ENCODE measurements around the gene COPS7A.

The COPS7A gene, protein sequence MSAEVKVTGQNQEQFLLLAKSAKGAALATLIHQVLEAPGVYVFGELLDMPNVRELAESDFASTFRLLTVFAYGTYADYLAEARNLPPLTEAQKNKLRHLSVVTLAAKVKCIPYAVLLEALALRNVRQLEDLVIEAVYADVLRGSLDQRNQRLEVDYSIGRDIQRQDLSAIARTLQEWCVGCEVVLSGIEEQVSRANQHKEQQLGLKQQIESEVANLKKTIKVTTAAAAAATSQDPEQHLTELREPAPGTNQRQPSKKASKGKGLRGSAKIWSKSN

DNA sequence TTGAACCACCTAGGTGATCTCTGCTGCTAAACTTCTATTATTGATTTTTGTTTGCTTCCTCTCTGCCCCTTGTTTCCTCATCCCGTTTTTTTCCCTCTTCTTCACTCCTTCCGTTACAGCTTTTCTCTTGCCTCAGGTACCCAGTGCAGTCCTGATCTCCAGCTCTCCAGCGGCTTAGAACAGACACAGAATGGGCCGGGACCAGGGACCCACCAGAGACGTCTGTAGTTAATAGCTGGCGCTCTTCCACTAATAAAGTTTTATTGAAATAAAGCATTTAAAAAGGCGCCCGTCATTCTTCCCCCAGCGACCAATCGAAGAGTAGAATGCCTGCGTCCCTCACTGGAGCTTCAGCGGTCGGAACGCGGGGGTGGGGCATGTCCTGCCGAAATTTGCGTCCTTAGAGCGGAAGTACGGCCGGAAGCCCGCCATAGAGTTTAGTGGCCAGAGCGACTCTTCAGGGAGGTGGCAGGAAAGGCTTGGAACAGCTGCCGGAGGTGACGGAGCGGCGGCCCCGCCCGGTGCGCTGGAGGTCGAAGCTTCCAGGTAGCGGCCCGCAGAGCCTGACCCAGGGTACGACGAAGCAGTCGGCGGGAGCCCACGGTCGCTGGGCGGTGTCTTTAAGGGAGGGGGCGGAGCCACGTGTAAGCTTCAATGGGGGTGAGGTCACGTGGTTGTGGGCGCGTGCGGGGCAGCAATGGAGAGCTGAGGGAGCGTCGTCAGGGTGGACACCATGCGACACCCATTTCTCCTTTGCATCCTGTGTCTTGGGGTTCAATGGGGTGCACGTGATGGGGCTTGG, at the start of gene COPS7A:
Gene COPS7A, plus strand, starts transcription at position 440 of the 802 bp plus-strand sequence. CDS start 611 bp downstream, outside the sequence.
- peak; percentile 99 for DNase-seq

- DNase-seq = no peak
Measured at GRCh38 chr12:6676962-6677361, 46.9 kb upstream of the COPS7A start.

DNA sequence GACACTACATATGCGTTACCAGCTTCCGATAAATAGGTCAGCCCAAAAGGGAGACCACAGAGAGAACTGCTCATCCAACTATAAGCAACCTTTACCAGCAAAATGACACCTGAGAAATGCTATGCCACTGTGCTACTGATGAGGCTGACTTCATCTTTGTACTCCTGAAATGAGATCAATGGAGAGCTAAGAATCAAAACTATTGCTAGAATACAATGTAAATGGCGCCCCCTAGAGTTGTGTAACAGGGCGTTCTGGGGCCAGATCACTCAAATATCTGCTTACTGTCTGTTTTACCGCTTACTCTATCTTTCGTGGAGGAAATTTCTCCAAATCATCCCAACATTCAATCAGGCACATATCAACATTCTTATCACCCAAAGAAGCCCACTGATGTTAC, 39.2 kb upstream of the COPS7A start:
- DNase-seq = peak; percentile 83

DNA sequence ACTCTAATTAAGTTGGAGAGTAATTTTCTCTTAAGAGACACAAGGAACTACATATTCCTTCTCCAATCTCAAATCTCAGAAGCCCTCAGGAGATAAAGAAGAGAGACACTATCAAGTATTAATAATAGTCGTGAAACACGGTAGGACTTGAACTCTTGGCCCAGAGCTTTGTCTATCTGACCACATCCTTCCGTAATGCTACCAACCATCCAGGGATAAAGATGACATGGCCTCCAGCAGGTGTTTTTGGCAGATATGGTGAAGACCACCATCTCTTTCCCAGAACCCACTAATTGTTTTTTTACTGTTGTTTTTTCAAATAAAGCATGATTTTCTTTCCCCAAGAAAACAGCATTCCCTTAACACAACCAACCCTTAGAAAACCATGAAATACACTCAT, 38.0 kb upstream of the COPS7A start:
- no peak for DNase-seq

DNA sequence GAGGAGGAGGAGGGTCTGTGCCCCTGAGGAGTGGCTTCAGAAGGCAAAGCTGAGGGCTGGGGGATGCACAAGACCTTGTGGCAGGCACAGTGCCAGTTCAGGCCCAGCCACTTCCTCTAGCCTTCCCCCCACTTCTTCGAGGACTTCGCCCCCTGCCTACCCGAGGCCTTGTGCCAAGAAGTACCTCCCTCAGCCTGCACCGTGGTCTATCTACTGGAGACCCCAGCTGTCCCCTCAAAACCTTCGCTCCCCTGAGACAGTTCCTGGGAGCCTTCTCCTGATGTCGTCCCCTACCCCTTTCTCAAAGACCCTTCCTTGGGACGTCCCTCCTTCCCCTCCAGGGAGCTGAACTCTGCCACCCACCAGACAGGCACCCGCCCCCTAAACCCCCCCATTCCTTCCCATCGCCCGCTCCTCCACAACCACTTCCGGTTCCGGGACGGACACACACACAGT, 35.3 kb upstream of the COPS7A start:
- DNase-seq = peak; percentile 37

GRCh38 chr12:6688999-6689882, 34.6 kb upstream of the COPS7A start, which contains the start of gene ZNF384:
ZNF384 (minus strand) TSS chr12:6689375; CDS start chr12:6679520, 9,855 bp downstream.
- DNase-seq = peak; percentile 98

DNA sequence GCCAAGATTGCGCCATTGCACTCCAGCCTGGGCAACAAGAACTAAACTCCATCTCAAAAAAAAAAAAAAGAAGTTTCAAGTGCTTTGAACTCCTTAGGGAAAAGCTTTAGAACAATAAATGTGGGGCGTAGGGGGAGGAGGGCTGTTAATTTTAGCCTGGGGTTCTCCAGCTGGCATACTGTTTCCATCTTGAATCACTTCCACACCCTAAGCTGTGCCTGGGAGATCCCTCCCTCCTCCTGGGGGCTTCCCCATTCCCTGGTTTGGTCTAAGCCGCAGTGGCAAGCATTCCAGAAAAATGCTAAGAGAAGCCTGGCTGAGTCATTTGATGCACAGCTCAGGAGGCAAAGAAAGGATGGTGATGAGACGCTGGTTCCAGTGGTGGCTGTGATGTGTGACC, 32.4 kb upstream of the COPS7A start:
- no peak for DNase-seq

DNA sequence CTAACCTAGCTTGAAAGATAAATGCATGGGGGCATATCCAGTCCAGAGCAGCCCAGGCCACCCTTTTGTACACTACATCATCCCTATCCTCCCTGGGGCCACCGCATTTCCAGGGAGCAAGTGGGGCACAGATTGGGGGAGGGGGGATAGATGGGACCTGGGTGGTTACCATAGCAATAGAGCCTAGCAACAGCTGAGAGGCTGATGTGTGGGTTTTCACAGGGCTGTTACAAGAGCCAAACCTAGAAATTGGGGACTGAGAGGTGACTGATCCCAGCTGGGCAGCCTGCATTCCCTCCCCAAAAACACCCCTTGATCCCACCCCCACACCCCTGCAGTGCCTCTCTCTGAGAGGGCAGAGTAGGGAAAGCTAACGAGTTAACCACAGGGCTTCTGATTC, 31.0 kb upstream of the COPS7A start:
- DNase-seq = no peak

GRCh38 chr12:6693832-6694355, 30.0 kb upstream of the COPS7A start:
- DNase-seq = no peak

- no peak for DNase-seq
Measured at GRCh38 chr12:6694701-6695100, 29.1 kb upstream of the COPS7A start.

DNA sequence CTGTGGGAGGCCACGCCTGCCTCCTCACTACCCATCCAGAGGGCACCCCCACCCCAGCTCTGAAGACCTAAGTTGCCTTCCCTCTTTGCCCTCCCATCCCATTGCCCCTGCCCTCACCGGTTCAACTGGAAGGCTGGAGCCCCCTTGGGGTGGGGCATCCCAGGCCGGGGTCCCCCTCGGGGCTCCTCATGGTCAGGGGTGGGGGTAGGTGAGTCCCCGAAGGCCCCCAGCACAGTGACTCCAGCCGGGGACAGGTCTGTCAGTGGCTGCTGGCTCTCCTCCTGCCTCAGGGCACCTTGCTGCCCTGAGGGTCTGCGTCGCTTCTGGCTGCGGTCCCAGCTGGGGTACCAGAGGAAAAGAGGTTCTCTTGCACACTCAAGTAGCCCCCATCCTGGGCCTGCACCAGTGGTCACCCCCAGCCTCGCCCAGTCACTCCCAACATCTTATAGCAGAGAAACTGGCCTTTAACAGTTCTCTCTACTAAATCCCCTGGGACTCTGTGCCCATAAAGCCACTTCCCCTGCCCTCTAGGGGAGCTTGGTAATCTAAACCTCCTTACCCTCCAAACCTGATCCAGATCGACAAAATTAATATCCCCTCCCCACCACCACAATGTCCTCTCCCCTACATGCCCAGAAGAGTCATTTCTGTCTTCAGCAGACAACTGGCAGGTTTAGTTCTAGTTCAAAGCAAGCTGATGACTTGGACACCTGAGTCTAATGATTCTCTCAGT, 28.4 kb upstream of the COPS7A start:
- DNase-seq = no peak

DNA sequence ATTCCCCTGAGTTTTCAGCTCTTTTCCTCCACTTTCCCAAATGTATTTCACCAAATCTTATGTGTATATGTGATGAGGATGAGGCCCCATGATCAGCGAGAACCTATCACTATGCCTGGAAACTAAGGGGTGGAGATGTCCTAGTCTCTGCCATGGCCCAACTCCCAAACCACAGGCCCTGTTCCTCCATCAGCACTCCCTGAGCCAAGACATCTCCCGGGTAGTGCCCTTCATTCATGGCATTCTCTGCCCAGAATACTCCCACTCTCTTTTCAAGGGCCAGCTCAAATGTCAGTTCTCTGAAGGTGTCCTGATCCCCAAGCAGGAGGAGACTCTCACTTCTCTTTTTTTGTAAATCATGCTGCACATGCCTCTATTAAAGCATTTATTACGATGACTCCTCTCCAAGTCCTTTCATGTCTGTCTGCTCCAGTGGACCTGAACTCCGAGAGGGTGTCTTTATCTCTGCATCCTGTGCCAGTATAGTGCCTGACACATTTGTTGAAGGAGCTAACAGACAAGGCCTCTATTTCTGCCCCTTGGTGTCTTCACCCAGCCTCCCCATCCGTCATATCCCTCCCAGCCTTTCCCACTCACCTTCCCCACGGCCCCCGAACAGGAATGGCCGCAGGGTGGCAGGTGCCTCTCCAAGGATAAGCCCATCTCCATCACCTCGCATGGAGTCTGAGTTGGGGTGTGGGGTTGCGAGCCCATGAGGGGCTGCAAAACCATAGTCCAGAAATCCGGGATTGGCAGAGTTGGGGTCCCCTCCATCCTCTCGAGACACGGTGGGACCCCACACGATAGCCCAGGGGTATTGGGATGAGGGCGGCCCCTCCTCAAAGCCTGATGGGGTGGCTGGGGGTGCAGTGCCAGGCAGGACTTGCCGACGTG, 26.9 kb upstream of the COPS7A start:
- no peak for DNase-seq

DNA sequence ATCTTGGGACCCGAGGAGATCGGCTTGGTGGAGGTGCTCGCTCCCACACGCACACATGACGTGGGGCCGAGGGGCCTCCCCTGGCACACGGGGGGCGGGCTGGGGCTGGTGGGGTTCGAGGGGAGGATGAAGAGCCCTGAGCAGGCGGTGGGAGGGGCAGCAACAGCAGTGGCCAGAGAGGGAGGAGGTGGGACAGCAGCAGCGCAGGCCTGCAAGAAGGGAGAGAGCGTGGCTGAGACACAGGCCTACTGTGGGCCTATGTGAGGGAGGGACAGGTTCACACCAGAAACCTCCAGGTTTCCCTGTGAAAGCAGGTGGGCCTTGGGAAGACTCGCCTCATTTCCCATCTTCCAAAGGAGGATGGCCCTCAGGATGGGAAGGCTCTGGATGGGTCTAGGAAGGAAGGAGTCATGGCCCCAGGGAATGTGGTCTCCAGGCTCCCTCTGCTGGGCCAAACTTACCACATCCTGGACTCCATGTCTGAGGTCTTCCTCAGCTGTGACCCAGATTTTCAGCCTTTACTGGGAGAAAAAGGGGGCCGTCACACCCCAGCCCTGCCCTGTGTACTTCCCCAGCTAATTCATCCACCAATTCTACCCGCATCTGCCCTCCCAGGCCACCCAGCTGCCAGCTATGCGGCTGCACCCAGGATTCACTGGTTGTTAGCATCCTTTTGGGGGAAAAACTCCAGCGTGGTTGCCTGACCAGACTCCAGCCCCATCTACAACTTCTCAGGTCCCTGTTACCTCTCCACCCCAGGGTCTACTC, 26.1 kb upstream of the COPS7A start:
- DNase-seq = no peak

GRCh38 chr12:6698352-6699046, 25.3 kb upstream of the COPS7A start:
- no peak for DNase-seq

DNA sequence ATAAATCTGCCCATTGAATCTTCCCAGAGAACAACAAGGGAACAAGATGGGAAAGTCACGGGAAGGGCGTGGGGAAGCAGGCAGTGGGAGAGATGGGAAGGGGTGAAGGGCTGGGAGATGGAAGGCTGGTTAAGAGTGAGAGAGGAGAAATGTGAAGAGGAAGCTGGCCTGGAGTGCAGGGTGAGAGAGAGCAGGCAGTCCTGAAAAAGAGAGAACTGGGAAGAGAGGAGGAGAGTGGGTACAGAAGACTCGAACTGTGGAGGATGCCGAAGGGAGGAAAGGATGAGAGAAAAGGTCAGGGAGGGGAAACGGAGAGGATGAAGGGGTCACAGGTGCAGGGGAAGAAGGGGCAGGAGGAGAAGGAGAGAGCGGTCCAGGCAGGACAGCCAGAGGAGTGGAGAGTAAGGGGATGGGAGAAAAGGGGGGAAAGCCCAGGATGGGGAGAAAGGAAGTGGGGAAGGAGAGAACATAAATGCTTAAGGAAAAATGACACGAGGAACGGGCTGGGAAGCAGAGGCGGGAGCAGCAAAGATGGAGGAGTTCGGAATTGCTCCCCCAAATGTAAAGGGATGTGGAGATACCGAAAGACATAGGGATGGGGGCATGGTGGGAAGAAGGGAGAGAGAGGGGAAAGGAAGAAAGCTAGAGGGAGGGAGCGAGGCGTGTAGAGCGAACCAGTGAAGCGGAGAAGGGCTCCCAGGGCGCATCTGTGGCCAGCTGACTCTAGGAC, 24.4 kb upstream of the COPS7A start:
- DNase-seq = no peak

DNA sequence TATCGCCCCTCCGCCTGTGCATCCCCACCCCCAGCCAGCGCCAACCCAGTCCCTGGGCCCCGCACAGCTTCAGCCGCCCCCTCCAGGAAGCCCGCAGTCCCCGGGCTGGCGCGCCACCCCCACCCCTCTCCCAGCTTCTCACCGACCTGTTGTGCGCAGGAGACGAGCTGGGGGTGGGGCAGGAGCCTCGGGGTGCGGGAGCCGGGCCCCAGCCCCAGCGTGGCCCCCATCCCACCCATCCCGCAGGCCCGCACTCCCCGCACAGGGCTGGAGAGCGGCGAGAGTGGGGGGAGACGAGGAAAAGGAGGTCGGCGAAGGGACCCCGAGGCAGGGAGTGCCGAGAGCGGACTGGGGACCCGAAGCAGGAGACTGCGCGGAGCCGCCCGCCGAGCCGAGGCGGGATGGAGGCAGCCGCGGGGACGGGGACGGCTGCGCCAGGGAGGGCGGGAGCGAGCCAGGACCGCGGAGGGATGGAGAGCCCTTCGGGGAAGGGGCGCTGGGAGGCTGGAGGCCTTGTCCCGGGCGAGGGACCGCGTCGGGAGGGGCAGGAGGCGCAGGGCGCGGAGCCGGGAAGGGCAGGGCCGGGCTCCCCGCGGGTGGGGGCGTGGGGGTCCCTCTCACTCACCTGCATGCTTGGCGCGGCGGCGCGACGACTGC, 23.7 kb upstream of the COPS7A start:
- no peak for DNase-seq

DNA sequence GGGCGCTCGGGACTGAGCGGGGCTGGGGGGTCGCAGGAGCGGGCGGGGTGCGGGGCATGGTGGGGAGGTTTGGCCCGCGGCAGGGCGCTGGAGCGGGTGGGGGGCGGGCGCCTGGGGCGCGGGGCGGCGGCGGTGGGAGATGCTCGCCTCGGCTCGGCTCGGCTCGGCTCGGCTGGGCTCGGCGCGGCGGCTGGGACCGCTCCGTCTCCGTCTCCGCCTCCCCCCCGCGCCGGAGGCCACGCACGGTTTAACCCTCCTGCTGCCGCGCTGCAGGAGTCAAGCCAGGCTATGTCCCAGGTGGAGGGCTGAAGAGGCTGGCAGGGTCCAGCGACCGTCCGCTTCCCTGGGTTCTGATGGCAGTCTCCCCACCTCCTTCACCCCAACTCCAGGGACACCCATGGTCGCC, 23.2 kb upstream of the COPS7A start, which contains the start of gene PIANP:
Gene PIANP, minus strand, starts transcription at position 170 of the 406 bp plus-strand sequence. CDS start 2,754 bp downstream, outside the sequence.
- DNase-seq = no peak

Data from activated CD4-positive, alpha-beta T cell treated with anti-CD3 and anti-CD28 coated beads, Interleukin-2, Interleukin-6, amounts not matched to agents 100 ng/mL and 50 ng/mL, durations not matched to agents 16 hours and 8 hours (primary cell).